B cell (primary cell): ENCODE measurements around the gene RNF213. TPM values are rescaled to one million over a fixed set of nuclear protein-coding genes. Genes with fewer than 3 reads are reported as not detected.
"Not testable (repeated sequence)": the region's sequence is repeated elsewhere in the genome, so short reads cannot be mapped to it uniquely, and the experiment has no call there.

Source experiments
- ATAC-seq: fragments of 200-7000 bp; cut with Tn5 transposase; one replicate; pipeline ENCODE4 v1.10.0; 2021; ENCODE audit warnings: low read depth, mild to moderate bottlenecking, moderate number of reproducible peaks, moderate library complexity
- CTCF ChIA-PET: fragments of 350-600 bp; sonication (Branson Sonifier 250); formaldehyde crosslinking; loops from one replicate; lab custom pipeline; 2021; ENCODE audit warnings: antibody characterized with exemption, inconsistent platforms; lab: Charles Lee
- POLR2A ChIA-PET: fragments of 350-600 bp; sonication (Branson Sonifier 250); formaldehyde crosslinking; loops from one replicate; lab custom pipeline; 2021; ENCODE audit warnings: antibody characterized with exemption; lab: Charles Lee
- DNase-seq: peaks from one replicate; pipeline ENCODE4 v3.0.0; 2013
- H2AFZ ChIP-seq: 2 replicates; pipeline ENCODE4 v1.6.1; 2012; ENCODE audit warnings: mild to moderate bottlenecking, low read depth, low read length; ENCODE audit not compliant: insufficient read depth, poor library complexity, severe bottlenecking
- H3K27ac ChIP-seq, 2 donors: 1 replicate in 1 of 2; 2 replicates in 1 of 2; pipeline ENCODE4 v1.5.1; 2012 to 2013; ENCODE audit warnings: low read length in 2 of 2, mild to moderate bottlenecking in 2 of 2, moderate library complexity in 1 of 2
- H3K27me3 ChIP-seq, 4 experiments: fragments of 200-600 bp in 1 of 4; sonication (generic) in 1 of 4; replicated peaks in 1 of 4; 1 replicate in 2 of 4; 2 replicates in 2 of 4; pipeline versions ENCODE4 v1.6.1 to v1.7.0; 2013 to 2016; ENCODE audit warnings: low read length in 3 of 4, mild to moderate bottlenecking in 2 of 4, mixed read lengths in 1 of 4, moderate library complexity in 1 of 4; ENCODE audit not compliant: insufficient read depth in 4 of 4, control insufficient read depth in 3 of 4; ENCODE audit errors: control extremely low read depth in 1 of 4
- H3K36me3 ChIP-seq, 2 experiments: replicated peaks in 1 of 2; 1 replicate in 1 of 2; 2 replicates in 1 of 2; pipeline versions ENCODE4 v1.6.1 to v1.7.1; 2013; ENCODE audit warnings: low read length in 1 of 2; ENCODE audit not compliant: insufficient read depth in 2 of 2, control insufficient read depth in 1 of 2; ENCODE audit errors: control extremely low read depth in 1 of 2, extremely low read depth in 1 of 2
- H3K4me1 ChIP-seq, 2 donors: fragments of 200-600 bp in 1 of 2; sonication (generic) in 1 of 2; 1 replicate in 1 of 2; 2 replicates in 1 of 2; pipeline versions ENCODE4 v1.5.1 to v1.6.1; 2013 to 2017; ENCODE audit warnings: low read length in 2 of 2; ENCODE audit not compliant: control insufficient read depth in 2 of 2, insufficient read depth in 2 of 2
- H3K4me2 ChIP-seq: replicated peaks from 2 replicates; pipeline ENCODE3; 2012; ENCODE audit warnings: mild to moderate bottlenecking, low read depth, low read length; ENCODE audit not compliant: poor library complexity, severe bottlenecking
- H3K4me3 ChIP-seq, 5 experiments: fragments of 200-600 bp in 1 of 5; sonication (generic) in 1 of 5; 1 replicate in 3 of 5; 2 replicates in 2 of 5; pipeline versions ENCODE4 v1.5.1 to v1.7.0; 2011 to 2016; ENCODE audit warnings: low read length in 4 of 5, mild to moderate bottlenecking in 4 of 5, low read depth in 2 of 5, control low read depth in 1 of 5, moderate library complexity in 1 of 5; ENCODE audit not compliant: insufficient read depth in 1 of 5; ENCODE audit errors: control extremely low read depth in 1 of 5, extremely low read depth in 1 of 5
- H3K79me2 ChIP-seq: fragments of 200-600 bp; sonication (generic); one replicate; pipeline ENCODE4 v1.6.0; 2016; ENCODE audit warnings: low read length; ENCODE audit not compliant: control insufficient read depth, insufficient read depth
- H3K9ac ChIP-seq: fragments of 200-600 bp; sonication (generic); 2 replicates; pipeline ENCODE4 v1.6.1; 2017; ENCODE audit warnings: mild to moderate bottlenecking, low read length, moderate library complexity
- H3K9me3 ChIP-seq, 3 donors: one replicate each; pipeline versions ENCODE4 v1.6.1 to v1.7.1; 2013; ENCODE audit warnings: low read length in 2 of 3; ENCODE audit not compliant: control insufficient read depth in 2 of 3, insufficient read depth in 1 of 3; ENCODE audit errors: control extremely low read depth in 1 of 3
- H4K20me1 ChIP-seq: 2 replicates; pipeline ENCODE4 v1.6.0; 2012; ENCODE audit warnings: mild to moderate bottlenecking, low read length; ENCODE audit not compliant: insufficient read depth, control insufficient read depth, poor library complexity, severe bottlenecking
- H3K27ac Mint-ChIP-seq: one replicate; pipeline ENCODE4 v1.8.0; 2021; ENCODE audit warnings: mixed read lengths
- H3K27me3 Mint-ChIP-seq: one replicate; pipeline ENCODE4 v1.8.0; 2021; ENCODE audit warnings: mixed read lengths
- H3K4me1 Mint-ChIP-seq: one replicate; pipeline ENCODE4 v1.8.0; 2021; ENCODE audit warnings: mixed read lengths
- H3K4me3 Mint-ChIP-seq: one replicate; pipeline ENCODE4 v1.8.0; 2021; ENCODE audit warnings: mixed read lengths
- H3K9me3 Mint-ChIP-seq: one replicate; pipeline ENCODE4 v1.8.0; 2022; ENCODE audit warnings: mixed read lengths; ENCODE audit not compliant: insufficient read depth
- EZH2 ChIP-seq: IDR thresholded peaks from 2 replicates; pipeline ENCODE4 v1.6.1; 2012; ENCODE audit warnings: borderline replicate concordance, low read depth, mild to moderate bottlenecking, moderate library complexity, low read length; ENCODE audit not compliant: insufficient read depth, poor library complexity, severe bottlenecking
- WGBS: methylation state at CpG from one replicate; pipeline ENCODE4 v1.1.5; 2013; ENCODE audit warnings: missing lambda C conversion rate; ENCODE audit not compliant: insufficient coverage; 5-methylcytosine and 5-hydroxymethylcytosine counted together
- intact Hi-C: fragments of 100-400 bp; cut with micrococcal nuclease; formaldehyde crosslinking; loops from one replicate; pipeline ENCODE4 v1.10.0; 2022
- polyA plus RNA-seq: library from polyadenylated mRNA; depleted of rRNA; stranded (reverse); fragments of >200 nt; gene quantifications from 2 replicates; pipeline ENCODE4 v1.2.3, GENCODE V29; 2012
- total RNA-seq, 2 donors: library from RNA; stranded (reverse); fragments of 120-200 nt in 1 of 2; gene quantifications; 1 replicate in 1 of 2; 2 replicates in 1 of 2; pipeline versions ENCODE4 v1.2.3 to v1.2.4, GENCODE V29; 2013 to 2022
- TF ChIP-seq, protein P1 (sequence below): fragments of 200-600 bp; IDR thresholded peaks from one replicate; pipeline ENCODE4 v1.8.0; 2022; ENCODE audit warnings: antibody characterized with exemption, mild to moderate bottlenecking

Gene RNF213
- total and polyA plus RNA-seq, 2 donors (not counting 1 experiment from before 2014, with no cell fraction given): 121 to 287 TPM

DNA sequence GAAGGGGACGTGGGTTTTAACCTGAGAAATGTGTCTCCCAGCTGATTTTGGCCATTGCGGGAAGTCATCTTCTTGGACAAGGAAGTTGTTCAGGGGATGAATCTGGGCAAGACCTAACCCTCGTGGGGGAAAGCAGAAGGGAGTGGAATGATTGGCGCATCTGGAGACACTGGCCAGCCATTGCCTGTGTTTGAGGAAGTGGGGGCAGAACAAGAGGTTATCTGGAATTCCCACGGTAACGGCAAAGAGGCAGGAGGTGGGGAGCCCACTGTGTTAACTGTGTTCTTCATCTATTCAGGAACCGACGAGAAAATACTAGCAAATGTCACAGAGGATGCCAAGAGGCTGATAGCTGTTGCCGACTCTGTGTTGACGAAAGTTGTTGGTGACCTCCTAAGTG, 66.9 kb downstream of the RNF213 start:
- TF ChIP-seq EZH2: no peak
- TF ChIP-seq, protein P1, sequence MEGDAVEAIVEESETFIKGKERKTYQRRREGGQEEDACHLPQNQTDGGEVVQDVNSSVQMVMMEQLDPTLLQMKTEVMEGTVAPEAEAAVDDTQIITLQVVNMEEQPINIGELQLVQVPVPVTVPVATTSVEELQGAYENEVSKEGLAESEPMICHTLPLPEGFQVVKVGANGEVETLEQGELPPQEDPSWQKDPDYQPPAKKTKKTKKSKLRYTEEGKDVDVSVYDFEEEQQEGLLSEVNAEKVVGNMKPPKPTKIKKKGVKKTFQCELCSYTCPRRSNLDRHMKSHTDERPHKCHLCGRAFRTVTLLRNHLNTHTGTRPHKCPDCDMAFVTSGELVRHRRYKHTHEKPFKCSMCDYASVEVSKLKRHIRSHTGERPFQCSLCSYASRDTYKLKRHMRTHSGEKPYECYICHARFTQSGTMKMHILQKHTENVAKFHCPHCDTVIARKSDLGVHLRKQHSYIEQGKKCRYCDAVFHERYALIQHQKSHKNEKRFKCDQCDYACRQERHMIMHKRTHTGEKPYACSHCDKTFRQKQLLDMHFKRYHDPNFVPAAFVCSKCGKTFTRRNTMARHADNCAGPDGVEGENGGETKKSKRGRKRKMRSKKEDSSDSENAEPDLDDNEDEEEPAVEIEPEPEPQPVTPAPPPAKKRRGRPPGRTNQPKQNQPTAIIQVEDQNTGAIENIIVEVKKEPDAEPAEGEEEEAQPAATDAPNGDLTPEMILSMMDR: no peak
- Histone ChIP-seq H3K9ac (no peak overlapping the region), H4K20me1 (peaks cover 6% of the 10 kb centered on the region), H3K4me3 (no peak overlapping the region), H3K27ac (no peak overlapping the region), H3K79me2 (no peaks in the 10 kb centered on the region), H3K9me3 (peaks cover 0 to 1% (median under 1%) of the 10 kb centered on the region in 3 donors), H3K27me3 (no peaks in the 10 kb centered on the region), H3K36me3 (peaks cover 8 to 82% of the 10 kb centered on the region in 2 experiments), H2AFZ (no peak overlapping the region), H3K4me2 (no peak overlapping the region), H3K4me1 (no peaks in the 10 kb centered on the region)
- H3K9me3 Mint-ChIP-seq: no peaks in the 10 kb centered on the region
- intact Hi-C loops: no loop called here
- CTCF ChIA-PET: no interaction called here
- no peak for DNase-seq
- ATAC-seq: no peak
- no peaks in the 10 kb centered on the region for H3K27me3 Mint-ChIP-seq
- H3K4me1 Mint-ChIP-seq: no peaks in the 10 kb centered on the region
- 64% methylated on average over 10 of the region's 10 CpGs for WGBS
- no peak overlapping the region for H3K27ac Mint-ChIP-seq
- POLR2A ChIA-PET: interaction anchor here (0.7 kb wide), 1 partner anchor 1941 kb away, joined by 4 read pairs; no protein-coding TSS in a partner anchor
- no peak overlapping the region for H3K4me3 Mint-ChIP-seq

DNA sequence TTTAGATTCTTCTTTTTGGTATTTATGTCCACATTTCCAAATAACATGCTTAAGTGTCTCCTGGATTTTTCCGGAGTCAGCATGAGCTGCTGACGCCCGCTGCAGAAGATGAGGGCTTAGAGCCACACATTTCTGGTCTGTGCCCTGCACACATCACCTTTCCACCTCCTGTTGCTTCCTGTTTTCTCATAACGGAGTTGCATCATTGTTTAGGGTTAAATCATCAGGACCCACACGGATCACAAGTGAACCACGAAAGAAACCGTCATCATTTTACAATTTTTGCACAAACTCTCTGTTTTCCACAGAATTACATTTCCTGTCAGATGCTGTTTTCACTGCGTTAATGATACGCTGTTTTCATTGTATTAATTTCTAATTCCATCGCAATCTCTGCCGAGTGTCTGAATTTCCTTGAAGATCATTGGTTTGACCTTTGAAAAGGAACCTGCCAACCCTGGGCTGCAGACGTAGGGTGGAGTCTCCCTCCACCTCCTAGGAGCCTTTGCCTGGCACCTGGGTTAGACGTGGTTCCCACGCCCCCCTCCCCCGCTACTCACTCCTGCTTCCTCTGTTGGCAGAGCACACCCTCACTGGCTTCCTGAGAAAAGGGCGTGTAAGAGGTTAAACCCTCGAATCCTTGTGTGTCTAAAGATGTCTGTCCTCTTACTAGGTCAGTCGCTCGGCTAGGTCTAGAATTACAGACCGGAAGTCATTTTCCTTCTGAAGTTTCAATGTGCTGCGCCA, 68.2 kb downstream of the RNF213 start:
- DNase-seq (no peak), ATAC-seq (no peak)
- Histone ChIP-seq H3K27ac (no peak overlapping the region), H3K4me3 (no peak overlapping the region), H3K79me2 (peaks cover 4% of the 10 kb centered on the region), H3K9me3 (no peaks in the 10 kb centered on the region), H3K4me2 (no peak overlapping the region), H3K36me3 (peaks cover 8 to 83% of the 10 kb centered on the region in 2 experiments), H4K20me1 (no peaks in the 10 kb centered on the region), H3K9ac (no peak overlapping the region), H2AFZ (no peak overlapping the region), H3K4me1 (no peaks in the 10 kb centered on the region), H3K27me3 (no peaks in the 10 kb centered on the region)
- Mint-ChIP-seq H3K27me3 (no peaks in the 10 kb centered on the region), H3K4me1 (no peaks in the 10 kb centered on the region), H3K9me3 (no peaks in the 10 kb centered on the region), H3K4me3 (no peak overlapping the region), H3K27ac (no peak overlapping the region)
- intact Hi-C loops: no loop called here
- TF ChIP-seq EZH2: no peak
- TF ChIP-seq, protein P1: no peak
- ChIA-PET POLR2A (no interaction called here), CTCF (no interaction called here)
- 91% methylated on average over 20 of the region's 21 CpGs for WGBS

DNA sequence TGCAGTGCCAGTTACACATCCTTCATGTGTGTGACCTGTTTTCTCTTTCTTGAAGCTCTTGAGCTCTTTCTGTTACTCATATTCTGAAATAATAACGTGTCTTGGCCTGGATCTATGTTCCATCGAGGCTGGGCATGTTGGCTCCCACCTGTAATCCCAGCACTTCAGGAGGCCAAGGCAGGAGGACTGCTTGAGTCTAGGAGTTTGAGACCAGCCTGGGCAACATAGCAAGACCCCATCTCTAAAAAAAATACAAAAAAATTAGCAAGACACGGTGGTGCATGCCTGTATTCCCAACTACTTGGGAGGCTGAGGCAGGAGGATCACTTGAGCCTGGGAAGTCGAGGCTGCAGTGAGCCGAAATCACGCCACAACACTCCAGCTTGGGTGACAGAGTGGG, 68.8 kb downstream of the RNF213 start:
- 97% methylated on average over 3 of the region's 6 CpGs for WGBS
- H3K36me3 ChIP-seq: peaks cover 8 to 89% of the 10 kb centered on the region in 2 experiments
- CTCF ChIA-PET: interaction anchor here (0.5 kb wide), 1 partner anchor 627 kb away, joined by 3 read pairs; no protein-coding TSS in a partner anchor
- H3K27me3 Mint-ChIP-seq, ATAC-seq, DNase-seq, H4K20me1 ChIP-seq, H3K9me3 Mint-ChIP-seq, POLR2A ChIA-PET, H3K27ac ChIP-seq, H3K9me3 ChIP-seq, H3K4me1 ChIP-seq, H3K4me3 ChIP-seq, H3K27me3 ChIP-seq, H3K4me1 Mint-ChIP-seq, H2AFZ ChIP-seq, intact Hi-C loops, H3K9ac ChIP-seq, H3K27ac Mint-ChIP-seq, H3K4me3 Mint-ChIP-seq, H3K4me2 ChIP-seq: not testable (repeated sequence)
- H3K79me2 ChIP-seq: peaks cover 10% of the 10 kb centered on the region
